Measurements from ENCODE around the gene TMPRSS4.

The TMPRSS4 gene

GRCh38 chr11:118081241-118081958, 4.5 kb downstream of the TMPRSS4 start:
- DNase-seq = no peak

- no peak for DNase-seq
Measured at GRCh38 chr11:118082880-118083552, 6.1 kb downstream of the TMPRSS4 start.

- no peak for DNase-seq
Measured at GRCh38 chr11:118084247-118084646, 7.4 kb downstream of the TMPRSS4 start.

- no peak for DNase-seq
Measured at GRCh38 chr11:118084656-118085055, 7.8 kb downstream of the TMPRSS4 start.

GRCh38 chr11:118086913-118087768, 10.3 kb downstream of the TMPRSS4 start, which contains the start of gene SMIM35:
Gene SMIM35, minus strand, starts transcription at chr11:118086963. Its CDS starts 206 bp downstream, at chr11:118086757.
- DNase-seq = no peak

GRCh38 chr11:118087931-118088330, 11.1 kb downstream of the TMPRSS4 start:
- no peak for DNase-seq

GRCh38 chr11:118088531-118088930, 11.7 kb downstream of the TMPRSS4 start:
- DNase-seq = no peak

- no peak for DNase-seq
Measured at GRCh38 chr11:118090545-118091162, 13.8 kb downstream of the TMPRSS4 start.

- no peak for DNase-seq
Measured at GRCh38 chr11:118091690-118092089, 14.8 kb downstream of the TMPRSS4 start.

- no peak for DNase-seq
Measured at GRCh38 chr11:118092907-118093571, 16.2 kb downstream of the TMPRSS4 start.

GRCh38 chr11:118095493-118095892, 18.6 kb downstream of the TMPRSS4 start:
- no peak for DNase-seq

- no peak for DNase-seq
Measured at GRCh38 chr11:118095967-118096367, 19.1 kb downstream of the TMPRSS4 start.

GRCh38 chr11:118098996-118099837, 22.3 kb downstream of the TMPRSS4 start:
- no peak for DNase-seq

- no peak for DNase-seq
Measured at GRCh38 chr11:118099838-118100556, 23.1 kb downstream of the TMPRSS4 start.

GRCh38 chr11:118100691-118101232, 23.9 kb downstream of the TMPRSS4 start:
- DNase-seq = no peak

- peak; percentile 81 for DNase-seq
Measured at GRCh38 chr11:118102721-118103261, 25.9 kb downstream of the TMPRSS4 start.

GRCh38 chr11:118104491-118104890, 27.6 kb downstream of the TMPRSS4 start:
- DNase-seq = no peak

- no peak for DNase-seq
Measured at GRCh38 chr11:118105657-118106305, 28.9 kb downstream of the TMPRSS4 start.

GRCh38 chr11:118106789-118107335, 30.0 kb downstream of the TMPRSS4 start:
- DNase-seq = no peak

Data from hematopoietic multipotent progenitor cell treated with erythropoietin and hydrocortisone succinate and interleukin-3 and kit ligand, for 8 days (in vitro differentiated cells).